Vagina (tissue), 2 donors: Measurements from ENCODE around the gene USP2.

Experiments
- CTCF ChIP-seq, 3 experiments: fragments of 450-650 bp in 2 of 3; fragments of 200-600 bp in 1 of 3; sonication (generic) in 1 of 3; IDR thresholded peaks; one replicate each; pipeline ENCODE4 v1.5.1; 2017 to 2019; ENCODE audit warnings: antibody characterized with exemption in 3 of 3, mild to moderate bottlenecking in 2 of 3, moderate library complexity in 2 of 3
- POLR2A ChIP-seq, 2 donors: fragments of 450-650 bp; IDR thresholded peaks; one replicate each; pipeline ENCODE4 v1.6.1; 2017; ENCODE audit warnings: antibody characterized with exemption in 2 of 2, mild to moderate bottlenecking in 2 of 2, moderate library complexity in 2 of 2
- POLR2AphosphoS5 ChIP-seq, 2 donors: sonication (generic); formaldehyde crosslinking; IDR thresholded peaks; one replicate each; pipeline ENCODE4 v1.9.0; 2017; ENCODE audit warnings: antibody characterized with exemption in 2 of 2, mild to moderate bottlenecking in 2 of 2, low read depth in 1 of 2; ENCODE audit not compliant: insufficient read depth in 1 of 2

GRCh38 chr11:119352857-119353260 lies 28.6 kb downstream of the USP2 start:
- TF ChIP-seq CTCF (IDR thresholded peaks at IDR 0.05) (no peak), POLR2A (IDR thresholded peaks at IDR 0.05) (no peak), POLR2AphosphoS5 (IDR thresholded peaks at IDR 0.05; ENCODE audit: insufficient read depth in 1 of 2, low read depth in 1 of 2) (no peak)
